Activated B cell treated with CpG ODN at 0.5 μM for 24 hours (primary cell): ENCODE data around the gene IL16. TPM values are rescaled to one million over a fixed set of nuclear protein-coding genes. Genes with fewer than 3 reads are reported as not detected.

Experiments used
- ATAC-seq: fragments of 200-7000 bp; cut with Tn5 transposase; one replicate; pipeline ENCODE4 v1.10.0; 2021; ENCODE audit warnings: low read depth, mild to moderate bottlenecking, moderate library complexity
- CTCF ChIA-PET: fragments of 350-600 bp; sonication (Branson Sonifier 250); formaldehyde crosslinking; loops from one replicate; lab custom pipeline; 2021; ENCODE audit warnings: antibody characterized with exemption; lab: Charles Lee
- POLR2A ChIA-PET: fragments of 350-600 bp; sonication (Branson Sonifier 250); formaldehyde crosslinking; loops from one replicate; lab custom pipeline; 2021; ENCODE audit warnings: antibody characterized with exemption; lab: Charles Lee
- DNase-seq: peaks from one replicate; pipeline ENCODE4 v3.0.0; 2022
- H3K27ac Mint-ChIP-seq: one replicate; pipeline ENCODE4 v1.8.0; 2020; ENCODE audit warnings: mixed read lengths
- H3K27me3 Mint-ChIP-seq: one replicate; pipeline ENCODE4 v1.8.0; 2021; ENCODE audit warnings: mixed read lengths
- H3K36me3 Mint-ChIP-seq: one replicate; pipeline ENCODE4 v1.8.0; 2021; ENCODE audit warnings: low read depth, mixed read lengths
- H3K4me1 Mint-ChIP-seq: one replicate; pipeline ENCODE4 v1.8.0; 2021; ENCODE audit warnings: mixed read lengths
- H3K4me3 Mint-ChIP-seq: one replicate; pipeline ENCODE4 v1.8.0; 2020; ENCODE audit warnings: mild to moderate bottlenecking, mixed read lengths
- H3K9me3 Mint-ChIP-seq: one replicate; pipeline ENCODE4 v1.8.0; 2020; ENCODE audit warnings: mixed read lengths
- intact Hi-C: fragments of 100-400 bp; cut with micrococcal nuclease; formaldehyde crosslinking; loops from one replicate; pipeline ENCODE4 v1.15.1; 2024
- total RNA-seq: library from RNA; stranded (reverse); gene quantifications from 2 replicates; pipeline ENCODE4 v1.2.3, GENCODE V29; 2022
- TF ChIP-seq, protein P1 (sequence below): fragments of 200-600 bp; IDR thresholded peaks from one replicate; pipeline ENCODE4 v1.8.0; 2022; ENCODE audit warnings: antibody characterized with exemption, mild to moderate bottlenecking

Gene IL16
- total RNA-seq, 1 donor from 2014 or later: 206 TPM

- Mint-ChIP-seq H3K4me3 (no peak overlapping the region), H3K27ac (no peak overlapping the region), H3K27me3 (peaks cover 30% of the 10 kb centered on the region), H3K9me3 (no peaks in the 10 kb centered on the region), H3K4me1 (no peaks in the 10 kb centered on the region), H3K36me3 (no peaks in the 10 kb centered on the region)
- ChIA-PET POLR2A (no interaction called here), CTCF (no interaction called here)
- TF ChIP-seq, protein P1, sequence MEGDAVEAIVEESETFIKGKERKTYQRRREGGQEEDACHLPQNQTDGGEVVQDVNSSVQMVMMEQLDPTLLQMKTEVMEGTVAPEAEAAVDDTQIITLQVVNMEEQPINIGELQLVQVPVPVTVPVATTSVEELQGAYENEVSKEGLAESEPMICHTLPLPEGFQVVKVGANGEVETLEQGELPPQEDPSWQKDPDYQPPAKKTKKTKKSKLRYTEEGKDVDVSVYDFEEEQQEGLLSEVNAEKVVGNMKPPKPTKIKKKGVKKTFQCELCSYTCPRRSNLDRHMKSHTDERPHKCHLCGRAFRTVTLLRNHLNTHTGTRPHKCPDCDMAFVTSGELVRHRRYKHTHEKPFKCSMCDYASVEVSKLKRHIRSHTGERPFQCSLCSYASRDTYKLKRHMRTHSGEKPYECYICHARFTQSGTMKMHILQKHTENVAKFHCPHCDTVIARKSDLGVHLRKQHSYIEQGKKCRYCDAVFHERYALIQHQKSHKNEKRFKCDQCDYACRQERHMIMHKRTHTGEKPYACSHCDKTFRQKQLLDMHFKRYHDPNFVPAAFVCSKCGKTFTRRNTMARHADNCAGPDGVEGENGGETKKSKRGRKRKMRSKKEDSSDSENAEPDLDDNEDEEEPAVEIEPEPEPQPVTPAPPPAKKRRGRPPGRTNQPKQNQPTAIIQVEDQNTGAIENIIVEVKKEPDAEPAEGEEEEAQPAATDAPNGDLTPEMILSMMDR: no peak
- intact Hi-C loops: no loop called here
- ATAC-seq (no peak), DNase-seq (no peak)
Observed at GRCh38 chr15:81168131-81168526, 28.6 kb upstream of the IL16 start.

DNA sequence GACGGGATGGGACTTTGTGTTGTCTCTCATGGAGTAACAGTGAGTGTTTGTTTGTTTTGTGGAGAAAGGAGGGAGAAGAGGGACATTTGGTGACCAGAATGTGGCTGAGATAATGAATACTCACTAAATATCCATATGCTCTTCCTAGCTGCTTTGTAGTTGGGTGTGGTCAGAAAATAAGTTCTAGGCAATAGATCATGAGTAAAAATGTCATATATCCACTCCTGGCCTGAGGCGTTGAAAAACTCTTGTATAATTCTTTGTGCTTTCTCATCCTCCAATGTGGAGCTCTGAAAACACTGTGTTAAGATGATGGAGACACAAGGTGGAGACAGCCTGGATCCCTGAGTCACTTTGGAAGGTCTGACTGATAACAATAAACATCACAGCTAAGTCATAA lies 28.0 kb upstream of the IL16 start:
- Mint-ChIP-seq H3K27me3 (peaks cover 30% of the 10 kb centered on the region), H3K4me1 (no peaks in the 10 kb centered on the region), H3K36me3 (no peaks in the 10 kb centered on the region), H3K27ac (no peak overlapping the region), H3K4me3 (no peak overlapping the region), H3K9me3 (no peaks in the 10 kb centered on the region)
- TF ChIP-seq, protein P1: no peak
- ChIA-PET CTCF (no interaction called here), POLR2A (no interaction called here)
- no peak for ATAC-seq
- DNase-seq: no peak
- intact Hi-C loops: no loop called here

DNA sequence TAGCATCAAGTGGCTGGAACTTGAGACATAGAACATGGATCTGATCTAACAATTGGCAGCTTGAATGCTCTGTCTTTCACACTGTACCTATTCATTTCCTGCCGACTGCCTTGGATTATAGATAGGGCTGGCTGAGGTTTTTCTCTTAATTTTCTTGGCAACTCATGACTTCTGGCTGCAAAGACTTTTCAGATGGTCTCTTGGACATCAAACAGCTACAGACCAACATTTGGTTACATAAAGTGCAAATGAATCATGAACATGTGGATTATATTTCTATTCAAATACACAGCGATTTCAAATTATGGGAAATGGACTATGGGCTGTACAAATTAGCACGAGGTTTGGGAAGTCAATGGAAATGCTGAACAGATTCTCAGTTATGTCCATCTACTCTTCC lies 26.2 kb upstream of the IL16 start:
- Mint-ChIP-seq H3K36me3 (no peaks in the 10 kb centered on the region), H3K27me3 (peaks cover 17% of the 10 kb centered on the region), H3K27ac (no peak overlapping the region), H3K4me3 (no peak overlapping the region), H3K4me1 (no peaks in the 10 kb centered on the region), H3K9me3 (no peaks in the 10 kb centered on the region)
- CTCF ChIA-PET: interaction anchor here (1.9 kb wide), 1 partner anchor 95 kb away, joined by 4 read pairs; no protein-coding TSS in a partner anchor
- POLR2A ChIA-PET: no interaction called here
- ATAC-seq: no peak
- no peak for DNase-seq
- intact Hi-C loops: no loop called here
- TF ChIP-seq, protein P1: no peak

DNA sequence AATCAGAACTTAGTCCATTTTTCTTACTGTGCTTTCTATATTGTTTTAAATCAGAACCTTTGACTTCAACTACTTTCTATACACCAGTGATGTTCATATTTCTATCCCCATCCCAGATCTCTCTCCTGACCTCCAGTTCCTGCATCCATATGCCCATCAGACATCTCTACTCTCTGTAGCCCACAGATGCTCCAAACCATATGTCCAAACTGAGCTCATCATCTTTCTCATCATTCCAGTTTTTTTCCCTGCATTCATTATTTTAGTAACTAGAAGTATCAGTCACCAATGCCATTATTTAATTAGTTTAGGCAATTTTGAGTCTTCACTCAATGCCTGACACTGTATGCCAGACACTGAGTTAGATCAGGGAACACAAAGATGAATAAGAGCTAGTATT lies 25.4 kb upstream of the IL16 start:
- Mint-ChIP-seq H3K36me3 (no peaks in the 10 kb centered on the region), H3K27me3 (peaks cover 17% of the 10 kb centered on the region), H3K4me3 (no peak overlapping the region), H3K4me1 (no peaks in the 10 kb centered on the region), H3K9me3 (no peaks in the 10 kb centered on the region), H3K27ac (no peak overlapping the region)
- intact Hi-C loops: no loop called here
- DNase-seq (no peak), ATAC-seq (no peak)
- ChIA-PET CTCF (interaction anchor here (1.2 to 1.9 kb wide), 2 partner anchors 94 to 166 kb away, joined by 3 to 4 read pairs; no protein-coding TSS in a partner anchor), POLR2A (no interaction called here)
- TF ChIP-seq, protein P1: no peak

DNA sequence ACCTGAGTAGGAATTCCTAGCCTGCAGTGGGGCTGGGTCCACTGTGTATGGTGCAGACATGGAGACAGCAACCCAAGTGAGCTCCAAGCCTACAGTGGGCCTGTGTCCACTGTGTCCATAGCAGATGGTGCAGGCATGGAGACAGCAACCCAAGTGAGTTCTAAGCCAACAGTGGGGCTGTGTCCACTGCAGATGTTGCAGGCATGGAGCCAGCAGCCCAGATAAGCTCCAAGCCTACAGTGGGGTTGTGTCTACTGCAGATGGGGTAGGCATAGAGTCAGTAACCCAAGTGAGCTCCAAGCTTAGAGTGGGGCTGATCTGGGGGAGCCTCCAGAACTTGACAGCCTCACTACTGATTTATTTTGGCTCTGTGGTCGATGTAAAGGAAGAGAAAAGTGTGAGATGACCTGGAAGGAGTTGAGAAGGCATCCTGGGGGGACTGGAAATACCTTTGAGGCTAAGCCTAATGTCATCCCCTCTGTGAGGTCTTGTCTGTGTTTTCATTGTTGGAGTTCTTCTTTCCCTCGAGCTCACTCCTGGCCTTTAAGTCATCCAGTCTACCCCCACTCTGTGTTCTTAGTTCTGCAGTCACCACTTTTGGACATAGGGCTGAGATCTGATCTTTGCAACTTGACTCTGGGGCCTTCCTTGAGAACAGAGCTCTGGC lies 22.4 kb upstream of the IL16 start:
- Mint-ChIP-seq H3K36me3 (no peaks in the 10 kb centered on the region), H3K9me3 (no peaks in the 10 kb centered on the region), H3K27me3 (peaks cover 13% of the 10 kb centered on the region), H3K27ac (no peak overlapping the region), H3K4me1 (no peaks in the 10 kb centered on the region), H3K4me3 (no peak overlapping the region)
- ChIA-PET CTCF (interaction anchor here (1.0 kb wide), 1 partner anchor 18 kb away, joined by 3 read pairs; no protein-coding TSS in a partner anchor), POLR2A (no interaction called here)
- DNase-seq (no peak), ATAC-seq (no peak)
- TF ChIP-seq, protein P1: no peak
- intact Hi-C loops: no loop called here
